Activated naive CD4-positive, alpha-beta T cell treated with anti-CD3 and anti-CD28 coated beads, Interleukin-2, amount 10 ng/mL, durations not matched to agents 7 days and 5 days (primary cell): ENCODE data around the gene DNER.
"Not testable (repeated sequence)": the region's sequence is repeated elsewhere in the genome, so short reads cannot be mapped to it uniquely, and the experiment has no call there.

Experiments used
- CTCF ChIA-PET: fragments of 350-600 bp; sonication (Branson Sonifier 250); formaldehyde crosslinking; loops from one replicate; lab custom pipeline; 2021; ENCODE audit warnings: antibody characterized with exemption; lab: Charles Lee
- DNase-seq: peaks from one replicate; pipeline ENCODE4 v3.0.0-alpha.2; 2020
- H3K27ac Mint-ChIP-seq: one replicate; pipeline ENCODE4 v1.8.0; 2021; ENCODE audit warnings: mild to moderate bottlenecking, moderate library complexity, mixed read lengths
- H3K27me3 Mint-ChIP-seq: one replicate; pipeline ENCODE4 v1.8.0; 2021; ENCODE audit warnings: mild to moderate bottlenecking, mixed read lengths
- H3K36me3 Mint-ChIP-seq: one replicate; pipeline ENCODE4 v1.8.0; 2021; ENCODE audit warnings: mixed read lengths
- H3K4me1 Mint-ChIP-seq: one replicate; pipeline ENCODE4 v1.8.0; 2021; ENCODE audit warnings: mixed read lengths
- H3K4me3 Mint-ChIP-seq: one replicate; pipeline ENCODE4 v1.8.0; 2021; ENCODE audit warnings: mild to moderate bottlenecking, moderate library complexity, mixed read lengths
- H3K9me3 Mint-ChIP-seq: one replicate; pipeline ENCODE4 v1.8.0; 2021; ENCODE audit warnings: mixed read lengths

The DNER gene

DNA sequence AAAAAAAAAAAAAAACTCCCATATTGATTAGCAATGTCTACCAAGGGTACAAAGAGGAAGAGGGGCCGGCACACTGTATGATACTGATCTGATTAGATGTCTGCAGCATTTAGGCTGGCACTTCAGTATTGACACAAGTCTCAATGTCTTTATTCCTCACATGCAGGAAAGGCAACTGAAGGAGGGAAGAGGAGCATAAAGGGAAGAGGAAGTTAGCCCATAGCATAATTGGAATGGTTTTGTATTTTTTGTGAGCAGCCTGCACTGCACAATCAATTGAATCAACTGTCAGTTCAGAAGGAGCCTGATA lies 79.0 kb downstream of the DNER start:
- Mint-ChIP-seq H3K4me1 (no peaks in the 10 kb centered on the region), H3K4me3 (no peak overlapping the region), H3K36me3 (no peaks in the 10 kb centered on the region)

DNA sequence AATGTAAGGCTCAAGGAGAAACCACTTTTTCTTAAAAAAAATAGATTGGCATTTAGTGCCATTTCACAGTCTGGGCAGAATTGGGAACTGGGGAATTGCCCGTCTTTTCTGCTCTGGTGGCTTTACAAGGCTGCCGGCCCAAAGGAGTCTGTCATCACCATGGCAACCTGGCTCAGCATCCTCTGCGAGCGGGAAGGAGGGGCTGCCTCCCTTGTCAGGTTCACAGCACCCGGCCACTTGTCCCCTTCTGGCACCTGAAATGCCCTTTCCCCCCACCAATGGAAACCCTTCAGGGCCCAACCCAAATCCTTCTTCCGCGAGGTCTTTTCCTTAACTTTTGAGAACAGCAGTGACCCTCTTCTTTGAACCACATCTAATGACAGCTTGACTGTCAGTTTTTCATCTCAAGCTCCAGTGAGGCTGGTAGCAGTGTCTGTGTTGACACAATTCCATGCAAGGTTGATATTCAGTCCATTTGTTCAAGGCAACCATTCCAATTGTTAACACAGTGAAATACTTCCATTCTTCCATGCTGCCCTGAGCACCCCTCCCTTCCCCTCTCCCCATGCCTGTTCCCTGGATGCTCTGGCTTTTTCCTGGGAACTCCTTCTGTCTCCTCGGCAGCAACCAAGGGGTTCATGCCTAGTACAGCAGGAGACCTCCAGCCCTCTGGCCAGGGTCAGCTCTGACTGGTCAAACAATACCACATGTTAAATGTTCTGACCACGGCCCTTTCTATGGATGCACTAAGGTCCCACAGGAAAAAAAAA lies 79.6 kb downstream of the DNER start:
- CTCF ChIA-PET: no interaction called here
- Mint-ChIP-seq H3K9me3 (no peaks in the 10 kb centered on the region), H3K27me3 (peaks cover 15% of the 10 kb centered on the region), H3K27ac (no peak overlapping the region), H3K4me1 (no peaks in the 10 kb centered on the region), H3K4me3 (no peak overlapping the region), H3K36me3 (no peaks in the 10 kb centered on the region)
- DNase-seq: no peak

More for the DNA sequence above, 79.0 kb downstream of the DNER start:
- H3K27me3 Mint-ChIP-seq: peaks cover 15% of the 10 kb centered on the region
- no peak overlapping the region for H3K27ac Mint-ChIP-seq
- H3K9me3 Mint-ChIP-seq: no peaks in the 10 kb centered on the region
- no peak for DNase-seq
- CTCF ChIA-PET: no interaction called here

DNA sequence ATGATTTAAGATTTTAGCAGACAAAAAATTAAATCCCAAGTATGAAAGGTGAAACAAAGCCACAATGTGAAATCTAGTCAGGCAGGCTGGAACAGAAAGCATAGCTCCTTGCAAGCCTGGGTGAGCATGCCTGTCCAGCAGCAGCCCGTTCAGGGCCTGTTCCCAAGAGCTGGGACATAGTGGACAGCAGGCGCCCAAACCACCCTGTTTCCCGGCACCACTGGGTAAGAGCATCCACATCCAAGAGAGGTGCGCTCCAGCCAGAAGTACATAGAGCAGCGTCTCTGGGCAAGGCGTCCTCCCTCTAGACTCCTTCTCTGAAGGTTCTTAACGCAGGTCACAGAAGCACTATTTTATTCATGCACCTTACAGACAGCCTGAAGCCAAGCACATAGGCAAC lies 80.8 kb downstream of the DNER start:
- Mint-ChIP-seq H3K36me3 (no peaks in the 10 kb centered on the region), H3K4me3 (no peak overlapping the region), H3K27me3 (peaks cover 15% of the 10 kb centered on the region), H3K4me1 (no peaks in the 10 kb centered on the region), H3K9me3 (no peaks in the 10 kb centered on the region), H3K27ac (no peak overlapping the region)
- DNase-seq: no peak
- CTCF ChIA-PET: no interaction called here

DNA sequence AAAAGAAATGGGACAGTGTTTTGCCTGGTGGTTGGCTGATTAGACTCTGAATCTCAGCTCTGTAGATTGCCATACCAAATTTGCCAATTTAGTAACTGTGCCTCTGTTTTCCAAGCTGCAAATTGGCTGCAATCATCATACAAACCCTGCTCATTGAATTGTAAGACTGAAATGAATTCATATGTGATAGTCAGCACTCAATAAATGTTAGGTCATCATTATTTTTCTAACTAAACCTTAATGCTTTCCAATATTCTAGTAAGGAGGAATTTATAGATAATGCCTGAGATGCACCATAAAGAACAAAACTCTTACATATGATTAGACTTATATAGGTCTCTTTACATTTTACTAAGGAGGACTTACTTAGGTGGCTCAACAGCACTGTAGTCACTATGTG lies 85.3 kb downstream of the DNER start:
- Mint-ChIP-seq H3K27me3 (peaks cover 9% of the 10 kb centered on the region), H3K36me3 (no peaks in the 10 kb centered on the region), H3K4me3 (no peak overlapping the region), H3K9me3 (no peaks in the 10 kb centered on the region), H3K27ac (no peak overlapping the region), H3K4me1 (no peaks in the 10 kb centered on the region)
- CTCF ChIA-PET: no interaction called here
- DNase-seq: no peak

DNA sequence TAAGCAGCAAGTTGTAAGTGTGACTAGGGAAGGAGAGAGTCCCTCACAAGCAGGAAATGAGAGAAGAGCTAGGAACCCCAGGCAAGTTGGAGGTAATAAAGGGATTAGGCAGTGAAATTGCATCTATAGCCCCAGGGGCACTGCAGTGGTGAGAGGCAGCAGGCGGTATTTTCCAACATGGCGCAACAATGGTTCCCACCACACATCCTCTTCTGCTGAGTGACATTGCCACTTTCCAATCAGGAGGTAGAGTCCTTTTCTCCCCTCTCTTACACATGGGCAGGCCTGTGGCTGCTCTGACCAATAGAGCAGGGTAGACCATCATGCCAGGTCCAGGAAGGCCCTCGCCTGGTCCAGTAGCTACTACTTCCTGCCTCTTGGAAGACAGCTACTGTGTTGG lies 86.6 kb downstream of the DNER start:
- peaks cover 5% of the 10 kb centered on the region for H3K27me3 Mint-ChIP-seq
- no peak overlapping the region for H3K4me3 Mint-ChIP-seq
- H3K36me3 Mint-ChIP-seq: no peaks in the 10 kb centered on the region
- no peaks in the 10 kb centered on the region for H3K9me3 Mint-ChIP-seq
- CTCF ChIA-PET: no interaction called here
- H3K27ac Mint-ChIP-seq: no peak overlapping the region
- no peaks in the 10 kb centered on the region for H3K4me1 Mint-ChIP-seq
- DNase-seq: no peak

DNA sequence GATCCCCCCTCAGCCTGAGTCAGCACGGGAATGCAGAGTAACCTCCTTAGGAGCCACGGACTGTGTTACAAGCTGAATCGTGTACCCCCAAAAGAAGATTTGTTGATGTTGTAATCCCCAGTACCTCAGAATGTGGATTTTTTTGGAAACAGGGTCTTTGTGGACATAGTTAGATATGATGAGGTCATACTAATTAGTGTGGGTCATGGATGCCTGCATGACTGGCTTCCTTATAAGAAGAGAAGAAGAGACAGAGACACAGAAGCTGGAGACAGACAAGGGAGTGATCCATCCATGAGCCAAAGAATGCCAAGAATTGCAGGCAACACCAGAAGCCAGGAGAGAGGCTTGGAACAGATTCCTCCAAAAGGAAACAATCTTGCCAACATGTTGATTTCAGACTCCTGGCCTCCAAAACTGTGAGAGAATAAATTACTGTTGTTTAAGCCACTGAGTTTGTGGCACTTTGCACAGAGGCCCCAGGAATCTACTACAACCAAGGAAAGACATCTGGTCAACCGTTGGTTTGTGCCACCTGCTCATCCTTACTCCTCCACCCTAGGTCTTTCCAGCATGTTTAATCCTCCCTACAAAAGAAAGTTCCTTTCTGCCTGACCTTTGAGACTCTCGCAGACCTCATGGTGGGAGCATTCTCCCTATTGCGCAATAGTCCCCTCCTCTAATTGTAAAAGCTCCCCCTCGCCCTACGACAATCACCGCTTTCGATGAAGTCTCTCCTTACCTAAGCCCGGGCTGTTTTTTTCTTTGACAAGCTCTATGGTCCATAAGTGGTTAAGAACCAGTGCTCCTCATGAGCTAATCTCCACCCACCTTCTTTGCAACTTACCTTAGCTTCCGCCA lies 91.6 kb downstream of the DNER start:
- CTCF ChIA-PET: no interaction called here
- Mint-ChIP-seq H3K27me3 (peaks cover 5% of the 10 kb centered on the region), H3K36me3 (no peaks in the 10 kb centered on the region), H3K27ac (no peak overlapping the region), H3K9me3 (no peaks in the 10 kb centered on the region), H3K4me3 (no peak overlapping the region), H3K4me1 (no peaks in the 10 kb centered on the region)
- DNase-seq: no peak

DNA sequence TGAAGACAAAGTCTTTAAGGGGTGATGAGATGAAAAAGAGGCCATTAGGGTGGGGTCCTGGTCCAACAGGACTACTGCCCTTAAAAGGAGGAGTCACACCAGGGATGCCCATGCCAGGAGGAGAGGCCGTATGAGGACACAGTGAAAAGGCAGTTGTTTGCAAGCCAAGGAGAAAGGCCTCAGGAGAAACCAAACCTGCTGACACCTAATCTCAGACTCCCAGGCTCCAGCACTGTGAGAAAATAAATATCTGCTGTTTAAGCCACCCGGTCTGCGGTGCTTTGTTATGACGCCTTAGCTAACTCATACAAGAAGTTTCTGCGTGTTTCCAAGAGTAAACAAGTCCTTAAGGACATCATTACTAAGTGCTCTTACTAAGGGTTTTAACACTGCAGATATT lies 93.6 kb downstream of the DNER start:
- Mint-ChIP-seq H3K4me3 (no peak overlapping the region), H3K36me3 (no peaks in the 10 kb centered on the region), H3K9me3 (no peaks in the 10 kb centered on the region)

DNA sequence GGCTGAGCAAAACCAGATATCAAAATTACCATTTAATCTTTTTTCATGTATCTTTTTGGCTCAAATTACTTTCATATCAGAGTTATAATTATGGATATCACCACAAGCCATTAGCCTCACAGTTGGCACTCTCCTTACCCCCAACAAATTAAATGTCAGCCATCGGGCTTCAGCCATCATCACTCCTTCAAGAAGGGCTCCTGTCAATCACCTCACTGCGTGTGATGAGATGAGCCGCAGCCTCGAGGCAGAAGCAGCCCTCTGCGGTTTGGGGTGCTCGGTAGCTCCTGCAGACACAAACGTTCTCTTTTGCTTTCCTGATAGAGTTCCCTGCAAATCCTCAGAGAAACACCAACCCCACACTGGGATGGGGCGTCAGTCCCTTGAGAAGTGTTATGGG lies 94.1 kb downstream of the DNER start:
- Mint-ChIP-seq H3K27ac (no peak overlapping the region), H3K4me1 (no peaks in the 10 kb centered on the region), H3K27me3 (peaks cover 3% of the 10 kb centered on the region), H3K9me3 (no peaks in the 10 kb centered on the region), H3K36me3 (no peaks in the 10 kb centered on the region), H3K4me3 (no peak overlapping the region)
- DNase-seq: no peak
- CTCF ChIA-PET: no interaction called here

More for the DNA sequence above, 93.6 kb downstream of the DNER start:
- DNase-seq: no peak
- H3K4me1 Mint-ChIP-seq: no peaks in the 10 kb centered on the region
- H3K27me3 Mint-ChIP-seq: peaks cover 5% of the 10 kb centered on the region
- CTCF ChIA-PET: no interaction called here
- no peak overlapping the region for H3K27ac Mint-ChIP-seq

DNA sequence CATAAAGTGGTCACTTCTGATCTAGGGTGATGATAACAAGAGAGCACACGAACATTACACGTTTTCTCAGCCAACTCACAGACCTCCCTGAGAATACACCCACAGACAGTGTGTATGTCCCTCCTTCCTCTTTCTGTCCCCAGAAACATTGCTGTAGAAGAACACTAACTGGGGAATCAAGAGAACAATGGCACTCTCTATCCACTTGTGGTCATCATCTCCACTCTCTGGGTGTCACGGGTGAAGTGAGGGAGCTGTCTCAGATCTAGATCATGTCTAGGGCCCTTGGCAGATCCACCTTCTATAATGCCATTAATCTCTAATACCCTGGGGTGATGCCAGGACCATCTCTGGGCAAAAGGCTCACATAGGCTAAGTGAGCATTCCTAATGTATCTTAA lies 97.9 kb downstream of the DNER start:
- Mint-ChIP-seq H3K4me3 (no peak overlapping the region), H3K9me3 (no peaks in the 10 kb centered on the region), H3K27me3 (no peaks in the 10 kb centered on the region), H3K4me1 (no peaks in the 10 kb centered on the region), H3K36me3 (no peaks in the 10 kb centered on the region), H3K27ac (no peak overlapping the region)
- CTCF ChIA-PET: no interaction called here
- no peak for DNase-seq

DNA sequence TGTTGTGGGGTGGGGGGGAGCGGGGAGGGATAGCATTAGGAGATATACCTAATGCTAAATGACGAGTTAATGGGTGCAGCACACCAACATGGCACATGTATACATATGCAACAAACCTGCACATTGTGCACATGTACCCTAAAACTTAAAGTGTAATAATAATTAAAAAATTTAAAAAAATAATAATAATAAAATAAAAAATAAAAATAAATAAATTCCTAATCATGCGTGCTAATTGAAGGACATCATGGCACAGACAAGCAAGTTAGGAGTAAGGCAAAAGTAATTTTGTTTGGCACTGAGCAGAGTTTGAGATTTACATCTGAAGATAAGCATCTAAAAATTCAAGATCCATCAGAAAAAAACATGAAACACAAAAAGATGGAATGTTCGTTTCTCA lies 100.3 kb downstream of the DNER start:
- H3K4me1 Mint-ChIP-seq, H3K4me3 Mint-ChIP-seq, H3K36me3 Mint-ChIP-seq, H3K27me3 Mint-ChIP-seq, H3K9me3 Mint-ChIP-seq, CTCF ChIA-PET, H3K27ac Mint-ChIP-seq, DNase-seq: not testable (repeated sequence)

DNA sequence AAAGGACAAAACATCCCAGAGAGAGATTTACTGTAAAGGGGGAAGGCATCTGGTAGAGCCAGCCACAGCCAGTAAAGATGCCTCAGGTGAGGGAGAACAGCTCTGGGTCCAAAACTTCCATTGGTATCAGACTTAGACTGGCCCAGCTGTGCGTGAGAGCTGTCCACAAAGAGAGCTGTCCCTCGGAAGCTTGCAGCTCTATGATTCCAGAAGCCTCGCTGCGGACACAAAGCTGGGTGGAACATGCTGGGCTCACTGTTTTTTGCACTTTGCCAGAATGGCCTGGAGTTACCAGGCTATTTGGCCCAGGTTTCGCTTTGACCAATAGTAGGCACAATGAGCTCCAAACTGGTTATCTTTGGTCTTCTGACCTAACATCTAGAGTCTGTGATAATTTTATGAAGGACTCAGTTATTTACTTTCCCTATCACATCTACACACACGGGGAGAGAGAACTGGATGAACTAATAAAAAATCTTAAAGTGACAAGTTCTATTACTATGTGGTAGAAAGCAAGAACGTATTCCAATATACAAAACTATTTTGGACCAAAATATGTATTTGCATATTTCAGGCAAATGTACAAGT lies 101.9 kb downstream of the DNER start:
- Mint-ChIP-seq H3K36me3 (no peaks in the 10 kb centered on the region), H3K9me3 (no peaks in the 10 kb centered on the region), H3K27me3 (no peaks in the 10 kb centered on the region), H3K27ac (no peak overlapping the region), H3K4me3 (no peak overlapping the region), H3K4me1 (no peaks in the 10 kb centered on the region)
- no peak for DNase-seq
- CTCF ChIA-PET: no interaction called here

DNA sequence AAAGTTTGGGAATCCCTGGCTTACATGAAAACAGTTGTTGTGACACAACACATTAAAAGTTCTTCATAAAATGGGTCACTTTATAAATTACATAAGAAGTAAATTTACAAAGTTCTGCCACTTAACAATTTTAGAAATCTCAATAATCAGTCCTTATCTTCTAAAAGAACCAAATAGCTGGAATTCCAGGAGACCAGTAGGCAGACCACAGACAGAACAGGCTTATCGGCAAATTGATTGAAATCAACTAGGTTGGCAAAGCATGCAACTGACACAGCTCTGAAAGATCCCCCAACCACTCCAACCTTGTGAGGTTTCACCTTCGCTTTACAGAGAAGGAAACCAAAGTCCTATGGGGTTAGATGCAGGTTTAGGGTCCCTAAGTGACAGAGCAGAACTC lies 103.0 kb downstream of the DNER start:
- no peak for DNase-seq
- Mint-ChIP-seq H3K4me3 (no peak overlapping the region), H3K27ac (no peak overlapping the region), H3K27me3 (no peaks in the 10 kb centered on the region), H3K36me3 (no peaks in the 10 kb centered on the region), H3K4me1 (no peaks in the 10 kb centered on the region), H3K9me3 (no peaks in the 10 kb centered on the region)
- CTCF ChIA-PET: no interaction called here

DNA sequence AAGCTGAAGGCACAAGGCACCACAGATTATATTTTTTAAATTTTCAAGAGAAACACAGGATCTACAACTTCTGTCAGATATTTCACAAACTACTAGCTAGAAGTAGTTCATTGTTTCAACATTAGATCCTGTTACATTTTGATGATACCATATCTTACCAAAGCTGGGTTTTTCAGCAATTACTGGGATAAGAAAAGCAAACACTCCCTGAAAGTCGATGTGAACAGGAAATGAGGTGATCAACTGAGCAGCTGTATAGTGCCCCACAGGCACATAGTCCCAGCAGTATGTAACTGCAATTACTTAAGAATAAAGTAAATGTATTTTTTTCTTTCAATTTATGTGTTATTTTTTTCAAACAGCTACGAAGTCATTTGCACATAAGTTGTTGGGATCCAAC lies 103.5 kb downstream of the DNER start:
- Mint-ChIP-seq H3K27ac (no peak overlapping the region), H3K27me3 (no peaks in the 10 kb centered on the region), H3K36me3 (no peaks in the 10 kb centered on the region), H3K9me3 (no peaks in the 10 kb centered on the region), H3K4me3 (no peak overlapping the region), H3K4me1 (no peaks in the 10 kb centered on the region)
- DNase-seq: no peak
- CTCF ChIA-PET: no interaction called here

DNA sequence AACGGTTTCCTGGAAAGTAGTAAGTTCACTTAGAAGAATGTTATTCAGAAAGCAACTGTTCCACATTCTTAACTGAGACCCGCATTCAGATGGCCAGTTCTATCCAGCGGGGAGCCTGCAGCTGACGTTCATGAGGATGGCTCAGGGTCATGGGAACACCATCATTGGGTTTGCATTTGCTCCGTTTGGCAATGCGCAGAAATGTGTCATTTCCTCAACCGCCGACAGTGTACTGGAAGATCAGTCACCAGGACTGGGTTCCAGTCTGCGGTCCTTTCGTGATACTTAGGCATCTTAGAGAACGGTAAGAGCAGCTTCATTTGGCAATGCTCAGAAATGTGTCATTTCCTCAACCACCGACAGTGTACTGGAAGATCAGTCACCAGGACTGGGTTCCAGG lies 104.0 kb downstream of the DNER start:
- Mint-ChIP-seq H3K4me3 (no peak overlapping the region), H3K4me1 (no peaks in the 10 kb centered on the region), H3K36me3 (no peaks in the 10 kb centered on the region), H3K27me3 (no peaks in the 10 kb centered on the region), H3K9me3 (no peaks in the 10 kb centered on the region), H3K27ac (no peak overlapping the region)
- CTCF ChIA-PET: no interaction called here
- no peak for DNase-seq

DNA sequence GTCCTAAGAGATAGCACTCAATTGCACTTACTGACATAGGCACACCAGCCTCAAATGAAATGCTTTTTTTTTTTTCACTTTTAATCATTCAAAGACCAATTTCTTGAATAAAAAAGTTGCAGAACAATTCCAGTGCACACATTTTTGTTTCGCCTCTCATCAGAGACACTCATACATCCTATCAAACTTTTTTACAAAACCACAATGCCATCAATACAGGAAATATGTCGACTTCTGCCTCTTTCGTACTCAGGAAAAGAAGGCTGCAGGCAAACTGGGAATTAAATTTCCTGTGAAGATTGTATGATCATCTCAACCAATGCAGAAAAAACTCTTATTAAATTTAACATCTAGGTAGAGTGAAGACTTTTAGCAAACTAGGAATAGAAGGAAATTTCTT lies 112.4 kb downstream of the DNER start:
- CTCF ChIA-PET: no interaction called here
- no peak for DNase-seq
- H3K4me3 Mint-ChIP-seq: no peak overlapping the region
- H3K36me3 Mint-ChIP-seq: no peaks in the 10 kb centered on the region
- H3K9me3 Mint-ChIP-seq: no peaks in the 10 kb centered on the region
- no peaks in the 10 kb centered on the region for H3K4me1 Mint-ChIP-seq
- no peak overlapping the region for H3K27ac Mint-ChIP-seq
- H3K27me3 Mint-ChIP-seq: peaks cover 4% of the 10 kb centered on the region
